Pons (tissue), 1 donor: Measurements from ENCODE around the gene SIRPD.
A peak's percentile ranks its signal among the peaks of the same experiment; 100 is the strongest.

Experiments
- DNase-seq: peaks from one replicate; pipeline ENCODE4 v3.0.0-alpha.2; 2016; ENCODE audit warnings: low spot score

SIRPD gene

GRCh38 chr20:1494436-1494835, 63.1 kb downstream of the SIRPD start:
- no peak for DNase-seq

- DNase-seq: no peak
These were observed 64.0 kb downstream of the SIRPD start for GRCh38 chr20:1493536-1493935.

- DNase-seq: peak; percentile 45
These were observed 65.5 kb downstream of the SIRPD start for GRCh38 chr20:1491860-1492642.

- DNase-seq: peak; percentile 60
These were observed 66.1 kb downstream of the SIRPD start, which contains the start of gene SIRPB2 for GRCh38 chr20:1491281-1491840. SIRPB2 (minus strand) TSS chr20:1491420; CDS start chr20:1491359, 61 bp downstream.

- no peak for DNase-seq
These were observed 66.8 kb downstream of the SIRPD start for GRCh38 chr20:1490643-1491195.

GRCh38 chr20:1489764-1490436, 67.6 kb downstream of the SIRPD start:
- DNase-seq: peak; percentile 14

GRCh38 chr20:1489325-1489724, 68.2 kb downstream of the SIRPD start:
- DNase-seq: peak; percentile 15

- no peak for DNase-seq
These were observed 70.9 kb downstream of the SIRPD start for GRCh38 chr20:1486566-1486965.

- DNase-seq: no peak
These were observed 72.9 kb downstream of the SIRPD start for GRCh38 chr20:1484438-1485116.
